SK-N-SH (cell line): ENCODE measurements around the gene GPR180. TPM values are rescaled to one million over a fixed set of nuclear protein-coding genes. Genes with fewer than 3 reads are reported as not detected.

ENCODE experiments used
- CTCF ChIA-PET: fragments of 300-600, 350-600 bp; formaldehyde crosslinking; extraction: SDS; loops from one replicate; lab custom pipeline; 2021; lab: Yijun Ruan, JAX
- POLR2A ChIA-PET: fragments of 350-600 bp; sonication (Branson Sonifier 250); formaldehyde crosslinking; extraction: SDS; loops from one replicate; lab custom pipeline; 2020; ENCODE audit warnings: antibody characterized with exemption, inconsistent platforms; lab: Yijun Ruan, JAX
- DNase-seq: peaks from one replicate; pipeline ENCODE4 v3.0.0; 2012
- H2AFZ ChIP-seq: fragments of 200-600 bp; sonication (generic); 2 replicates; pipeline ENCODE4 v1.8.1; 2016; ENCODE audit warnings: antibody characterized with exemption, mild to moderate bottlenecking, low read depth
- H3F3A ChIP-seq: fragments of 200-600 bp; sonication (generic); replicated peaks from 2 replicates; pipeline ENCODE3; 2016; ENCODE audit warnings: antibody characterized with exemption, mild to moderate bottlenecking; ENCODE audit not compliant: insufficient read depth
- H3K27ac ChIP-seq, 2 experiments: fragments of 200-500 bp in 1 of 2; fragments of 200-600 bp in 1 of 2; sonication (Bioruptor generic) in 1 of 2; sonication (generic), shearing (Covaris generic) in 1 of 2; 2 replicates each; pipeline versions ENCODE4 v1.5.1 to v1.6.1; 2014 to 2016; ENCODE audit warnings: low read depth in 2 of 2, inconsistent platforms in 1 of 2, low read length in 1 of 2, mild to moderate bottlenecking in 1 of 2, mixed read lengths in 1 of 2
- H3K27me3 ChIP-seq: fragments of 200-600 bp; sonication (generic), shearing (Covaris generic); 2 replicates; pipeline ENCODE4 v1.6.1; 2016; ENCODE audit warnings: mixed run types; ENCODE audit not compliant: insufficient read depth
- H3K36me3 ChIP-seq, 2 experiments: fragments of 200-500 bp in 1 of 2; fragments of 200-600 bp in 1 of 2; sonication (Bioruptor generic) in 1 of 2; sonication (generic) in 1 of 2; replicated peaks in 1 of 2; 2 replicates each; pipeline versions ENCODE3 to v1.5.1; 2014 to 2016; ENCODE audit warnings: low read length in 1 of 2, mild to moderate bottlenecking in 1 of 2; ENCODE audit not compliant: insufficient read depth in 2 of 2, control insufficient read depth in 1 of 2
- H3K4me1 ChIP-seq, 2 experiments: fragments of 200-500 bp in 1 of 2; fragments of 200-600 bp in 1 of 2; sonication (Bioruptor generic) in 1 of 2; sonication (generic), shearing (Covaris generic) in 1 of 2; 2 replicates each; pipeline versions ENCODE4 v1.5.1 to v1.6.1; 2014 to 2016; ENCODE audit warnings: low read depth in 1 of 2, low read length in 1 of 2, mixed run types in 1 of 2; ENCODE audit not compliant: insufficient read depth in 2 of 2, control insufficient read depth in 1 of 2
- H3K4me2 ChIP-seq: fragments of 200-600 bp; sonication (generic), shearing (Covaris generic); 2 replicates; pipeline ENCODE4 v1.6.1; 2017; ENCODE audit warnings: mixed run types
- H3K4me3 ChIP-seq, 2 experiments: fragments of 200-500 bp in 1 of 2; fragments of 200-600 bp in 1 of 2; sonication (Bioruptor generic) in 1 of 2; sonication (generic), shearing (Covaris generic) in 1 of 2; 2 replicates each; pipeline versions ENCODE4 v1.5.1 to v1.8.1; 2014 to 2016; ENCODE audit warnings: low read depth in 2 of 2, inconsistent platforms in 1 of 2, low read length in 1 of 2, mild to moderate bottlenecking in 1 of 2, mixed read lengths in 1 of 2, moderate library complexity in 1 of 2
- H3K79me2 ChIP-seq: fragments of 200-600 bp; sonication (generic); 2 replicates; pipeline ENCODE4 v1.8.1; 2017; ENCODE audit warnings: mild to moderate bottlenecking; ENCODE audit not compliant: insufficient read depth
- H3K9ac ChIP-seq: fragments of 200-600 bp; sonication (generic); 2 replicates; pipeline ENCODE4 v1.6.1; 2017; ENCODE audit warnings: mixed run types
- H3K9me2 ChIP-seq: fragments of 200-600 bp; sonication (generic); 2 replicates; pipeline ENCODE4 v1.6.1; 2017; ENCODE audit warnings: mixed run types
- H3K9me3 ChIP-seq: fragments of 200-600 bp; sonication (generic); 2 replicates; pipeline ENCODE4 v1.6.1; 2017; ENCODE audit warnings: mixed run types, mild to moderate bottlenecking, moderate library complexity
- H4K20me1 ChIP-seq: fragments of 200-600 bp; sonication (generic); 2 replicates; pipeline ENCODE4 v1.6.1; 2017; ENCODE audit warnings: mild to moderate bottlenecking, mixed run types; ENCODE audit not compliant: insufficient read depth
- CHD2 ChIP-seq: fragments of 150-350 bp; IDR thresholded peaks from 2 replicates; pipeline ENCODE4 v1.6.1; 2018; ENCODE audit warnings: low read length; ENCODE audit not compliant: partially characterized antibody
- ELF1 ChIP-seq: IDR thresholded peaks from 2 replicates; pipeline ENCODE4 v1.4.0; 2012
- FOSL2 ChIP-seq: IDR thresholded peaks from 2 replicates; pipeline ENCODE4 v1.4.0; 2012; ENCODE audit warnings: low read depth, mild to moderate bottlenecking, moderate library complexity, borderline replicate concordance
- IRF3 ChIP-seq: fragments of 150-350 bp; IDR thresholded peaks from 2 replicates; pipeline ENCODE4 v1.6.1; 2016; ENCODE audit warnings: mild to moderate bottlenecking, low read depth, low read length
- JUND ChIP-seq: IDR thresholded peaks from 2 replicates; pipeline ENCODE4 v1.4.0; 2012
- MAX ChIP-seq: IDR thresholded peaks from 2 replicates; pipeline ENCODE4 v1.4.0; 2012; ENCODE audit warnings: low read depth
- RCOR1 ChIP-seq: fragments of 150-350 bp; IDR thresholded peaks from 2 replicates; pipeline ENCODE4 v1.6.1; 2017; ENCODE audit warnings: antibody characterized with exemption, low read length
- REST ChIP-seq: IDR thresholded peaks from 2 replicates; pipeline ENCODE4 v1.6.1; 2012; ENCODE audit warnings: mild to moderate bottlenecking, low read depth, low read length, moderate library complexity
- RFX5 ChIP-seq: IDR thresholded peaks from 2 replicates; pipeline ENCODE4 v1.6.1; 2012; ENCODE audit warnings: mild to moderate bottlenecking, improper control_type of control experiment, low read length
- RXRA ChIP-seq: IDR thresholded peaks from 2 replicates; pipeline ENCODE4 v1.4.0; 2012; ENCODE audit warnings: low read depth, mild to moderate bottlenecking, borderline replicate concordance
- SMC3 ChIP-seq: IDR thresholded peaks from 2 replicates; pipeline ENCODE4 v1.6.1; 2012; ENCODE audit warnings: low read depth, low read length, improper control_type of control experiment
- TCF12 ChIP-seq: IDR thresholded peaks from 2 replicates; pipeline ENCODE4 v1.4.0; 2012
- USF2 ChIP-seq: fragments of 150-350 bp; IDR thresholded peaks from 2 replicates; pipeline ENCODE4 v1.6.1; 2017; ENCODE audit warnings: antibody characterized with exemption, low read length, low read depth, borderline replicate concordance
- YY1 ChIP-seq: IDR thresholded peaks from 2 replicates; pipeline ENCODE4 v1.4.0; 2012; ENCODE audit warnings: low read depth, mild to moderate bottlenecking
- ZBTB33 ChIP-seq: IDR thresholded peaks from 2 replicates; pipeline ENCODE4 v1.4.0; 2012; ENCODE audit warnings: low read depth, borderline replicate concordance
- WGBS: methylation state at CpG from one replicate; pipeline ENCODE4 v1.1.6; 2017; ENCODE audit warnings: low lambda C conversion rate; 5-methylcytosine and 5-hydroxymethylcytosine counted together
- polyA plus RNA-seq, 3 experiments: library from polyadenylated mRNA; depleted of rRNA; stranded (reverse); fragments of >200 nt; gene quantifications; 2 replicates each; pipeline ENCODE4 v1.2.3, GENCODE V29; 2012

Gene GPR180
- polyA plus RNA-seq, 1 of the 3 experiments (the other 2 are of a cell fraction) = 1.8 TPM

GRCh38 chr13:94656766-94657165 lies 55.1 kb downstream of the GPR180 start:
- Histone ChIP-seq H3K9me3 (no peaks in the 10 kb centered on the region), H3K4me1 (no peaks in the 10 kb centered on the region; a peak in 1 of 4 replicates), H3K4me2 (no peak overlapping the region), H3K36me3 (no peaks in the 10 kb centered on the region), H3K27me3 (no peaks in the 10 kb centered on the region), H4K20me1 (no peaks in the 10 kb centered on the region), H3K4me3 (no peak overlapping the region), H3K9ac (no peak overlapping the region), H2AFZ (no peak overlapping the region), H3F3A (no peaks in the 10 kb centered on the region), H3K27ac (no peak overlapping the region), H3K9me2 (no peaks in the 10 kb centered on the region), H3K79me2 (no peaks in the 10 kb centered on the region)
- POLR2A ChIA-PET = no interaction called here
- CTCF ChIA-PET = interaction anchor here (0.7 to 1.4 kb wide), 3 partner anchors 9 to 221 kb away, joined by 3 to 4 read pairs (median 3); no protein-coding TSS in a partner anchor
- DNase-seq = no peak
- 58% methylated on average over 1 of the region's 1 CpG for WGBS
- peak; percentile 74 for TF ChIP-seq FOSL2
- no peak for TF ChIP-seq RFX5
- TF ChIP-seq JUND = peak; percentile 55
- 0 out of 2 replicates have a peak, but pooled peaks have one; percentile 21 for TF ChIP-seq ZBTB33
- no peak for TF ChIP-seq REST
- TF ChIP-seq RCOR1 = no peak
- no peak for TF ChIP-seq ELF1
- TF ChIP-seq TCF12 = 0 out of 2 replicates have a peak, but pooled peaks have one; percentile 18

GRCh38 chr13:94657167-94657566 lies 55.5 kb downstream of the GPR180 start:
- Histone ChIP-seq H3K4me3 (no peak overlapping the region), H3K9me3 (no peaks in the 10 kb centered on the region), H3K79me2 (no peaks in the 10 kb centered on the region), H2AFZ (no peak overlapping the region), H3K4me1 (no peaks in the 10 kb centered on the region; a peak in 2 of 4 replicates), H4K20me1 (no peaks in the 10 kb centered on the region), H3K36me3 (no peaks in the 10 kb centered on the region), H3K9ac (no peak overlapping the region), H3K27ac (no peak overlapping the region), H3F3A (no peaks in the 10 kb centered on the region), H3K9me2 (no peaks in the 10 kb centered on the region), H3K4me2 (no peak overlapping the region), H3K27me3 (peaks cover 3% of the 10 kb centered on the region; the same call in 1 of the 2 replicates)
- DNase-seq = no peak
- POLR2A ChIA-PET = no interaction called here
- CTCF ChIA-PET = interaction anchor here (0.7 to 1.4 kb wide), 3 partner anchors 9 to 222 kb away, joined by 3 to 4 read pairs (median 3); no protein-coding TSS in a partner anchor
- WGBS = 79% methylated on average over 4 of the region's 4 CpGs
- TF ChIP-seq IRF3 = no peak
- no peak for TF ChIP-seq RFX5
- no peak for TF ChIP-seq SMC3
- no peak for TF ChIP-seq REST
- TF ChIP-seq USF2 = no peak
- TF ChIP-seq MAX = no peak
- no peak for TF ChIP-seq CHD2
- TF ChIP-seq ELF1 = no peak
- no peak for TF ChIP-seq YY1
- no peak for TF ChIP-seq JUND
- TF ChIP-seq RXRA = no peak
